MCF 10A (cell line): ENCODE measurements around the gene STIM1. TPM values are rescaled to one million over a fixed set of nuclear protein-coding genes. Genes with fewer than 3 reads are reported as not detected.

ENCODE experiments used
- BruUV-seq: library from RNA; stranded (reverse); fragments of 400-500 nt; replicated peaks from 2 replicates; lab custom pipeline; 2021; lab: Mats Ljungman, UMichigan
- CTCF ChIA-PET: fragments of 300-600 bp; sonication (Branson Sonifier 250); formaldehyde crosslinking; extraction: SDS; loops from one replicate; lab custom pipeline; 2021; ENCODE audit warnings: antibody characterized with exemption, inconsistent platforms; lab: Yijun Ruan, JAX
- POLR2A ChIA-PET: fragments of 300-600, 350-650 bp; sonication (Branson Sonifier 250); formaldehyde crosslinking; extraction: SDS; loops from one replicate; lab custom pipeline; 2020; ENCODE audit warnings: antibody characterized with exemption, inconsistent platforms; lab: Yijun Ruan, JAX
- DNase-seq: peaks from one replicate; pipeline ENCODE4 v3.0.0-alpha.2; 2018; ENCODE audit not compliant: unreplicated experiment
- H3K27ac Mint-ChIP-seq: one replicate; pipeline ENCODE4 v1.8.0; 2022; ENCODE audit warnings: mild to moderate bottlenecking, low read depth, mixed read lengths; ENCODE audit not compliant: unreplicated experiment
- H3K27me3 Mint-ChIP-seq: one replicate; pipeline ENCODE4 v1.8.0; 2022; ENCODE audit warnings: mixed read lengths; ENCODE audit not compliant: insufficient read depth, unreplicated experiment
- H3K36me3 Mint-ChIP-seq: one replicate; pipeline ENCODE4 v1.8.0; 2022; ENCODE audit warnings: mild to moderate bottlenecking, moderate library complexity, mixed read lengths; ENCODE audit not compliant: insufficient read depth, unreplicated experiment
- H3K4me1 Mint-ChIP-seq: one replicate; pipeline ENCODE4 v1.8.0; 2022; ENCODE audit warnings: mixed read lengths; ENCODE audit not compliant: insufficient read depth, unreplicated experiment
- H3K4me3 Mint-ChIP-seq: one replicate; pipeline ENCODE4 v1.8.0; 2022; ENCODE audit warnings: mild to moderate bottlenecking, moderate library complexity, mixed read lengths; ENCODE audit not compliant: unreplicated experiment
- H3K9me3 Mint-ChIP-seq: one replicate; pipeline ENCODE4 v1.8.0; 2022; ENCODE audit warnings: mixed read lengths; ENCODE audit not compliant: unreplicated experiment
- intact Hi-C: fragments of 100-400 bp; cut with micrococcal nuclease; formaldehyde crosslinking; loops from 2 replicates; pipeline ENCODE4 v1.14.1; 2022
- total RNA-seq: library from RNA; stranded (reverse); gene quantifications from 2 replicates; pipeline ENCODE4 v1.2.3, GENCODE V29; 2022
- TF ChIP-seq, protein P1 (sequence below): fragments of 200-600 bp; IDR thresholded peaks from one replicate; pipeline ENCODE4 v1.8.0; 2022; ENCODE audit warnings: antibody characterized with exemption, mild to moderate bottlenecking; ENCODE audit not compliant: unreplicated experiment

The STIM1 gene
- total RNA-seq, 1 experiment from 2014 or later: 41.2 TPM

DNA sequence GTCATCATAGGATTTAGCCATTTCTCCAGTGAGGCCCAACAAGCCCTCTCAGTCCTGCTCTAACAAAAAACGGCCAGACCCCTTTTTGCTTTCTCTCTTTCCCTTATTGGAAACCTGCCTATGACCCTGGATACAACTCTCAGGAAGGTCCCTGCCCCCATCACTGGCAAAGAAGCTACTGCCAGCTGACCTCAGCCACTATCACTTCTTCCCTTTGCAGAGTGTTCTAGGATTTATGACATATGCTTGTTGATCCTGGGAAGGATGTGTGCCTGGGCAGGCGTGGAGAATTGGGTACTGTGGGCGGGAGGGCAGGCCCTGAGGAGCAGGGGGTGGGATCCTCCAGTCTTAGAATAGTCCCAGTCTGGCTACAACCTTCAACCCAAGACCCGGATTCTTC is 39.6 kb upstream of the STIM1 start:
- no TSS peak for BruUV-seq
- Mint-ChIP-seq H3K27me3 (no peaks in the 10 kb centered on the region), H3K4me1 (no peaks in the 10 kb centered on the region), H3K27ac (no peak overlapping the region), H3K36me3 (no peaks in the 10 kb centered on the region), H3K9me3 (no peaks in the 10 kb centered on the region), H3K4me3 (no peak overlapping the region)
- ChIA-PET CTCF (interaction anchor here (0.7 kb wide), 1 partner anchor 26 kb away, joined by 3 read pairs; no protein-coding TSS in a partner anchor), POLR2A (no interaction called here)
- intact Hi-C loops: no loop called here
- TF ChIP-seq, protein P1, sequence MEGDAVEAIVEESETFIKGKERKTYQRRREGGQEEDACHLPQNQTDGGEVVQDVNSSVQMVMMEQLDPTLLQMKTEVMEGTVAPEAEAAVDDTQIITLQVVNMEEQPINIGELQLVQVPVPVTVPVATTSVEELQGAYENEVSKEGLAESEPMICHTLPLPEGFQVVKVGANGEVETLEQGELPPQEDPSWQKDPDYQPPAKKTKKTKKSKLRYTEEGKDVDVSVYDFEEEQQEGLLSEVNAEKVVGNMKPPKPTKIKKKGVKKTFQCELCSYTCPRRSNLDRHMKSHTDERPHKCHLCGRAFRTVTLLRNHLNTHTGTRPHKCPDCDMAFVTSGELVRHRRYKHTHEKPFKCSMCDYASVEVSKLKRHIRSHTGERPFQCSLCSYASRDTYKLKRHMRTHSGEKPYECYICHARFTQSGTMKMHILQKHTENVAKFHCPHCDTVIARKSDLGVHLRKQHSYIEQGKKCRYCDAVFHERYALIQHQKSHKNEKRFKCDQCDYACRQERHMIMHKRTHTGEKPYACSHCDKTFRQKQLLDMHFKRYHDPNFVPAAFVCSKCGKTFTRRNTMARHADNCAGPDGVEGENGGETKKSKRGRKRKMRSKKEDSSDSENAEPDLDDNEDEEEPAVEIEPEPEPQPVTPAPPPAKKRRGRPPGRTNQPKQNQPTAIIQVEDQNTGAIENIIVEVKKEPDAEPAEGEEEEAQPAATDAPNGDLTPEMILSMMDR: no peak
- no peak for DNase-seq

GRCh38 chr11:3816673-3817072 is 38.8 kb upstream of the STIM1 start:
- no peak for DNase-seq
- no TSS peak for BruUV-seq
- Mint-ChIP-seq H3K27me3 (no peaks in the 10 kb centered on the region), H3K9me3 (no peaks in the 10 kb centered on the region), H3K36me3 (no peaks in the 10 kb centered on the region), H3K27ac (no peak overlapping the region), H3K4me3 (no peak overlapping the region), H3K4me1 (no peaks in the 10 kb centered on the region)
- CTCF ChIA-PET: interaction anchor here (0.8 kb wide), 1 partner anchor 256 kb away, joined by 3 read pairs; no protein-coding TSS in a partner anchor
- POLR2A ChIA-PET: no interaction called here
- TF ChIP-seq, protein P1: no peak
- intact Hi-C loops: no loop called here

DNA sequence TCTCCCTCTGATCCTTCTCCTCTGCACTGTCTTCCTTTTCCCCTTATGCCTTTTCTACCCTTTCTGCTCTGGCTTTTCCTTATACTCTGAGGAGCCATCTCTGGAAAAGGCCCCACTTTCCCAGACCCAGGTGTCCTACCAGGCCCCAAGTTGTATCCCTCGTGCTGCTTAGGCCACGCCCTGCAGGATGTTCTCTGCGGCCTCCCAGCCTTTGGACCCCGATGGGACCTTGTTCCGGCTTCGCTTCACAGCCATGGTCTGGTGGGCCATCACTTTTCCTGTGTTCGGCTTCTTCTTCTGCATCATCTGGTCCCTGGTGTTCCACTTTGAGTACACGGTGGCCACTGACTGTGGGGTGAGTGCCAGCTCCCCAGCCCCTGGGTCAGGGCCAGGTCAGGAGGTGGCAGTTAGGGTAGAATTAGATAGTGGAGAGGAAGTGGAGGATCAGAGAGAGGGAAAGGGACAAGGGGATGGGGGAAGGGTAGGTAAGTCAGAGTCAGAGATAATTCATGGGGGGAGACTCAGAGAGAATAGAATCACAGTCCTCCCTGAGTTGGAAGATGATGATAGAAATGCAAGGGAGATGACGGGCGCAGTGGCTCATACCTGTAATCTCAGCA is 38.2 kb upstream of the STIM1 start:
- CTCF ChIA-PET: interaction anchor here (0.6 to 0.8 kb wide), 2 partner anchors 226 to 255 kb away, joined by 3 read pairs; no protein-coding TSS in a partner anchor
- intact Hi-C loops: no loop called here
- no peak overlapping the region for H3K27ac Mint-ChIP-seq

DNA sequence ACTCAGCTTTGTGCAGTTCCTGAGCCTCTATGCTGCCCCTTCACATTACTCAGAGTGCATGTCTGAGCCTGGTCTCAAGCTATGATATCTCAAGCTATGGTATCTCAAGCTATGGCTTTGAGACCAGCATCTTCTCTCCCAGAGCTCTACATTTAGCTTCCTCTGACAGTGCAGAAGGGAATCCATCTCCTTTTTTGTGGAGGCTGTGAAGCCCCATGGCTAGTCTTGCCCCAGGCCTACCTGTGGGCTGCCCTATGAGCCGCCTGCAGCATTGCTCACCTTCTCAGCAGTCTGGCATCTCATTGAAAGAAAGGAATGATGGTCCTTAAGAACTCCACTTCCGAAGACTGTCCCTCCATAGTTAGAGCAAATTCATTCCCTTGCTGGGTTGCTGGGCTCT is 34.5 kb upstream of the STIM1 start:
- TF ChIP-seq, protein P1: no peak
- Mint-ChIP-seq H3K9me3 (no peaks in the 10 kb centered on the region), H3K27ac (no peak overlapping the region), H3K27me3 (no peaks in the 10 kb centered on the region), H3K4me3 (no peak overlapping the region), H3K4me1 (peaks cover 15% of the 10 kb centered on the region), H3K36me3 (peaks cover 6% of the 10 kb centered on the region)
- BruUV-seq: no TSS peak
- intact Hi-C loops: no loop called here
- ChIA-PET CTCF (interaction anchor here (0.6 to 3.7 kb wide), 4 partner anchors 12 to 252 kb away, joined by 5 to 42 read pairs (median 16); partner anchors contain the start of genes PGAP2 and RHOG), POLR2A (no interaction called here)
- DNase-seq: no peak

More for the DNA sequence above, 38.2 kb upstream of the STIM1 start:
- Mint-ChIP-seq H3K4me3 (no peak overlapping the region), H3K9me3 (no peaks in the 10 kb centered on the region), H3K4me1 (no peaks in the 10 kb centered on the region), H3K36me3 (no peaks in the 10 kb centered on the region), H3K27me3 (no peaks in the 10 kb centered on the region)
- TF ChIP-seq, protein P1: no peak
- no TSS peak for BruUV-seq
- no peak for DNase-seq
- POLR2A ChIA-PET: no interaction called here
